SK-N-MC (cell line): ENCODE measurements around the gene CRYL1.

Source experiments
- DNase-seq: peaks from one replicate; pipeline ENCODE4 v3.0.0-alpha.2; 2011; ENCODE audit warnings: low read depth, low spot score
- H3K27ac ChIP-seq: fragments of 200-600 bp; sonication (generic); 2 replicates; pipeline ENCODE4 v1.5.1; 2016; ENCODE audit warnings: mixed run types
- H3K36me3 ChIP-seq: fragments of 200-600 bp; sonication (generic); 2 replicates; pipeline ENCODE4 v1.6.1; 2017; ENCODE audit warnings: antibody characterized with exemption, low read length, mixed read lengths; ENCODE audit not compliant: insufficient read depth
- H3K4me3 ChIP-seq: fragments of 200-600 bp; sonication (generic); 2 replicates; pipeline ENCODE4 v1.5.1; 2016
- H3K9ac ChIP-seq: fragments of 200-600 bp; sonication (generic); 2 replicates; pipeline ENCODE4 v1.8.0; 2017; ENCODE audit warnings: mixed run types, mixed read lengths; ENCODE audit not compliant: insufficient read length
- H3K9me3 ChIP-seq: fragments of 200-600 bp; sonication (generic); 2 replicates; pipeline ENCODE4 v1.6.1; 2017; ENCODE audit warnings: low read depth, mild to moderate bottlenecking, antibody characterized with exemption, low read length, moderate library complexity, mixed read lengths
- EZH2 ChIP-seq: fragments of 200-600 bp; sonication (generic); IDR thresholded peaks from one replicate; pipeline ENCODE4 v1.6.1; 2017; ENCODE audit warnings: antibody characterized with exemption
- FOXP2 ChIP-seq: optimal IDR thresholded peaks from 2 replicates; pipeline ENCODE3; 2011; ENCODE audit warnings: mild to moderate bottlenecking, moderate library complexity; ENCODE audit not compliant: insufficient read depth; ENCODE audit errors: extremely low read length, control extremely low read depth
- POLR2AphosphoS5 ChIP-seq: IDR thresholded peaks from 2 replicates; pipeline ENCODE4 v1.6.1; 2012; ENCODE audit warnings: mild to moderate bottlenecking, low read depth, low read length, borderline replicate concordance

CRYL1 gene

GRCh38 chr13:20473139-20473538 is 52.5 kb downstream of the CRYL1 start:
- no peak overlapping the region for H3K27ac ChIP-seq
- H3K4me3 ChIP-seq, result no peak overlapping the region
- H3K9ac ChIP-seq, result no peak overlapping the region
- H3K36me3 ChIP-seq, result no peaks in the 10 kb centered on the region
- DNase-seq, result no peak
- H3K9me3 ChIP-seq, result no peaks in the 10 kb centered on the region
- TF ChIP-seq FOXP2 (no peak), POLR2AphosphoS5 (no peak), EZH2 (no peak)

- TF ChIP-seq EZH2, result no peak
- TF ChIP-seq FOXP2, result no peak
- no peak for TF ChIP-seq POLR2AphosphoS5
- Histone ChIP-seq H3K4me3 (no peak overlapping the region), H3K9me3 (no peaks in the 10 kb centered on the region), H3K36me3 (no peaks in the 10 kb centered on the region), H3K9ac (no peak overlapping the region), H3K27ac (no peak overlapping the region)
- DNase-seq, result no peak
Measured at GRCh38 chr13:20472531-20472930, 53.1 kb downstream of the CRYL1 start.

- H3K9ac ChIP-seq, result no peak overlapping the region
- H3K9me3 ChIP-seq, result no peaks in the 10 kb centered on the region
- TF ChIP-seq EZH2 (no peak), POLR2AphosphoS5 (no peak), FOXP2 (no peak)
- H3K27ac ChIP-seq, result no peak overlapping the region
- DNase-seq, result no peak
- no peaks in the 10 kb centered on the region for H3K36me3 ChIP-seq
- no peak overlapping the region for H3K4me3 ChIP-seq
Measured at GRCh38 chr13:20470136-20470535, 55.5 kb downstream of the CRYL1 start.

- Histone ChIP-seq H3K27ac (no peak overlapping the region), H3K4me3 (no peak overlapping the region), H3K36me3 (no peaks in the 10 kb centered on the region), H3K9me3 (no peaks in the 10 kb centered on the region), H3K9ac (no peak overlapping the region)
- no peak for DNase-seq
- TF ChIP-seq EZH2 (no peak), POLR2AphosphoS5 (no peak), FOXP2 (no peak)
Measured at GRCh38 chr13:20466371-20466770, 59.3 kb downstream of the CRYL1 start.

GRCh38 chr13:20465218-20465879 is 60.3 kb downstream of the CRYL1 start:
- DNase-seq, result no peak
- TF ChIP-seq POLR2AphosphoS5 (no peak), EZH2 (no peak), FOXP2 (no peak)
- H3K4me3 ChIP-seq, result no peak overlapping the region
- H3K9me3 ChIP-seq, result no peaks in the 10 kb centered on the region
- H3K27ac ChIP-seq, result no peak overlapping the region
- no peak overlapping the region for H3K9ac ChIP-seq
- H3K36me3 ChIP-seq, result no peaks in the 10 kb centered on the region

GRCh38 chr13:20462921-20463320 is 62.7 kb downstream of the CRYL1 start:
- Histone ChIP-seq H3K9me3 (no peaks in the 10 kb centered on the region), H3K9ac (no peak overlapping the region), H3K27ac (no peak overlapping the region), H3K4me3 (no peak overlapping the region), H3K36me3 (no peaks in the 10 kb centered on the region)
- TF ChIP-seq EZH2 (no peak), POLR2AphosphoS5 (no peak), FOXP2 (no peak)
- DNase-seq, result no peak

- Histone ChIP-seq H3K4me3 (no peak overlapping the region; the same call in 1 of the 2 replicates), H3K27ac (peak overlapping the region; percentile 46; the same call in 1 of the 2 replicates), H3K9me3 (no peaks in the 10 kb centered on the region), H3K9ac (no peak overlapping the region), H3K36me3 (no peaks in the 10 kb centered on the region)
- TF ChIP-seq FOXP2 (no peak), EZH2 (no peak), POLR2AphosphoS5 (no peak)
- no peak for DNase-seq
Measured at GRCh38 chr13:20462533-20462915, 63.1 kb downstream of the CRYL1 start.

GRCh38 chr13:20461860-20462532 is 63.7 kb downstream of the CRYL1 start:
- Histone ChIP-seq H3K36me3 (no peaks in the 10 kb centered on the region), H3K4me3 (no peak overlapping the region; the same call in 1 of the 2 replicates), H3K9me3 (no peaks in the 10 kb centered on the region), H3K27ac (peak overlapping the region; percentile 46), H3K9ac (no peak overlapping the region)
- no peak for DNase-seq
- TF ChIP-seq FOXP2, result no peak
- no peak for TF ChIP-seq EZH2
- TF ChIP-seq POLR2AphosphoS5, result no peak
